H9 (cell line): ENCODE results near the gene HESX1. TPM values are rescaled to one million over a fixed set of nuclear protein-coding genes. Genes with fewer than 3 reads are reported as not detected.

Experiments
- DNase-seq: peaks from one replicate; pipeline ENCODE4 v3.0.0-alpha.2; 2017
- H2AFZ ChIP-seq: one replicate; pipeline ENCODE4 v1.6.1; 2013; ENCODE audit warnings: mild to moderate bottlenecking, low read length, control low read depth, moderate library complexity
- H2AK5ac ChIP-seq: 2 replicates; pipeline ENCODE4 v1.6.1; 2013; ENCODE audit warnings: low read length, control low read depth, mixed read lengths; ENCODE audit not compliant: insufficient read length
- H2BK120ac ChIP-seq: one replicate; pipeline ENCODE4 v1.6.1; 2013; ENCODE audit warnings: low read depth, mild to moderate bottlenecking, low read length, control low read depth, inconsistent platforms; ENCODE audit not compliant: poor library complexity, severe bottlenecking
- H2BK12ac ChIP-seq: 2 replicates; pipeline ENCODE4 v1.6.1; 2013; ENCODE audit warnings: low read length, control low read depth, mixed read lengths, low read depth; ENCODE audit not compliant: insufficient read length
- H2BK15ac ChIP-seq: 2 replicates; pipeline ENCODE4 v1.6.1; 2013; ENCODE audit warnings: low read depth, low read length, control low read depth
- H2BK20ac ChIP-seq: one replicate; pipeline ENCODE4 v1.6.1; 2013; ENCODE audit warnings: low read depth, mild to moderate bottlenecking, low read length, control low read depth, inconsistent platforms; ENCODE audit not compliant: poor library complexity, severe bottlenecking
- H2BK5ac ChIP-seq: 2 replicates; pipeline ENCODE4 v1.6.1; 2013; ENCODE audit warnings: low read length, control low read depth, mixed read lengths; ENCODE audit not compliant: insufficient read length
- H3K14ac ChIP-seq: 2 replicates; pipeline ENCODE4 v1.6.1; 2013; ENCODE audit warnings: low read length, control low read depth; ENCODE audit not compliant: insufficient read depth
- H3K18ac ChIP-seq: 2 replicates; pipeline ENCODE4 v1.6.1; 2013; ENCODE audit warnings: low read depth, mild to moderate bottlenecking, mixed read lengths, low read length, control low read depth; ENCODE audit not compliant: insufficient read length
- H3K23ac ChIP-seq: 2 replicates; pipeline ENCODE4 v1.6.1; 2013; ENCODE audit warnings: low read length, control low read depth, mixed read lengths, low read depth; ENCODE audit not compliant: insufficient read length
- H3K23me2 ChIP-seq: 2 replicates; pipeline ENCODE4 v1.6.1; 2013; ENCODE audit warnings: low read depth, mild to moderate bottlenecking, mixed read lengths, low read length, control low read depth; ENCODE audit not compliant: insufficient read length, poor library complexity, severe bottlenecking
- H3K27ac ChIP-seq: 2 replicates; pipeline ENCODE4 v1.5.1; 2013; ENCODE audit warnings: low read length, control low read depth, mixed read lengths, low read depth; ENCODE audit not compliant: insufficient read length
- H3K27me3 ChIP-seq: 2 replicates; pipeline ENCODE4 v1.6.1; 2013; ENCODE audit warnings: low read length, control low read depth, inconsistent platforms; ENCODE audit not compliant: insufficient read depth
- H3K4ac ChIP-seq: 2 replicates; pipeline ENCODE4 v1.6.1; 2013; ENCODE audit warnings: low read depth, mild to moderate bottlenecking, control low read depth, inconsistent platforms, low read length, moderate library complexity
- H3K4me1 ChIP-seq: 2 replicates; pipeline ENCODE4 v1.6.1; 2013; ENCODE audit warnings: low read length, control low read depth, inconsistent platforms; ENCODE audit not compliant: insufficient read depth
- H3K4me2 ChIP-seq: 2 replicates; pipeline ENCODE4 v1.6.1; 2013; ENCODE audit warnings: low read length, control low read depth, mixed read lengths; ENCODE audit not compliant: insufficient read length, insufficient read depth
- H3K56ac ChIP-seq: 2 replicates; pipeline ENCODE4 v1.6.1; 2013; ENCODE audit warnings: low read depth, mild to moderate bottlenecking, mixed read lengths, low read length, control low read depth; ENCODE audit not compliant: insufficient read length
- H3K79me1 ChIP-seq: 2 replicates; pipeline ENCODE4 v1.6.1; 2013; ENCODE audit warnings: low read depth, mild to moderate bottlenecking, moderate library complexity, low read length, control low read depth, inconsistent platforms; ENCODE audit not compliant: insufficient read depth, poor library complexity, severe bottlenecking
- H3K79me2 ChIP-seq: 2 replicates; pipeline ENCODE4 v1.6.1; 2013; ENCODE audit warnings: low read length, control low read depth, inconsistent platforms; ENCODE audit not compliant: insufficient read depth
- H3K9ac ChIP-seq: 2 replicates; pipeline ENCODE4 v1.6.1; 2013; ENCODE audit warnings: low read length, control low read depth, mixed read lengths; ENCODE audit not compliant: insufficient read length; ENCODE audit errors: extremely low read depth
- H3K9me3 ChIP-seq: one replicate; pipeline ENCODE4 v1.6.1; 2013; ENCODE audit warnings: low read depth, low read length, inconsistent platforms; ENCODE audit not compliant: control insufficient read depth
- H3T11ph ChIP-seq: one replicate; pipeline ENCODE4 v1.6.1; 2013; ENCODE audit warnings: mild to moderate bottlenecking, low read length, control low read depth, inconsistent platforms
- H4K20me1 ChIP-seq: one replicate; pipeline ENCODE4 v1.6.1; 2013; ENCODE audit not compliant: control insufficient read depth, insufficient read length, insufficient read depth
- H4K5ac ChIP-seq: 2 replicates; pipeline ENCODE4 v1.6.1; 2013; ENCODE audit warnings: low read depth, mild to moderate bottlenecking, mixed read lengths, low read length, control low read depth; ENCODE audit not compliant: insufficient read length
- H4K8ac ChIP-seq: replicated peaks from 2 replicates; pipeline ENCODE4 v1.6.1; 2013; ENCODE audit warnings: low read length, control low read depth, mixed read lengths, low read depth; ENCODE audit not compliant: insufficient read length
- H4K91ac ChIP-seq: 2 replicates; pipeline ENCODE4 v1.6.1; 2013; ENCODE audit warnings: low read depth, mild to moderate bottlenecking, moderate library complexity, mixed read lengths, low read length, control low read depth; ENCODE audit not compliant: insufficient read length
- H3K27ac Mint-ChIP-seq, 3 experiments: 2 replicates in 2 of 3; 3 replicates in 1 of 3; pipeline ENCODE4 v1.8.0; 2020 to 2021; ENCODE audit warnings: mixed read lengths in 3 of 3, mild to moderate bottlenecking in 1 of 3, moderate library complexity in 1 of 3
- H3K27me3 Mint-ChIP-seq: 2 replicates; pipeline ENCODE4 v1.8.0; 2021; ENCODE audit warnings: low read depth, mild to moderate bottlenecking, moderate library complexity, mixed read lengths
- H3K36me3 Mint-ChIP-seq, 3 experiments: 2 replicates in 2 of 3; 3 replicates in 1 of 3; pipeline ENCODE4 v1.8.0; 2020 to 2021; ENCODE audit warnings: low read depth in 3 of 3, mixed read lengths in 3 of 3; ENCODE audit not compliant: insufficient read depth in 1 of 3
- H3K4me1 Mint-ChIP-seq, 2 experiments: 2 replicates each; pipeline ENCODE4 v1.8.0; 2020; ENCODE audit warnings: mixed read lengths in 2 of 2
- H3K4me3 Mint-ChIP-seq, 2 experiments: 2 replicates in 1 of 2; 3 replicates in 1 of 2; pipeline ENCODE4 v1.8.0; 2020 to 2021; ENCODE audit warnings: mild to moderate bottlenecking in 2 of 2, mixed read lengths in 2 of 2, moderate library complexity in 1 of 2
- H3K9me3 Mint-ChIP-seq, 2 experiments: 2 replicates in 1 of 2; 3 replicates in 1 of 2; pipeline ENCODE4 v1.8.0; 2020; ENCODE audit warnings: mild to moderate bottlenecking in 2 of 2, mixed read lengths in 2 of 2, moderate library complexity in 1 of 2
- WGBS: extraction: QIAGEN DNeasy Blood & Tissue Kit; methylation state at CpG from one replicate; pipeline ENCODE4 v1.1.7; 2013; ENCODE audit warnings: missing lambda C conversion rate, low lambda C conversion rate, mixed read lengths; ENCODE audit not compliant: insufficient read length; ENCODE audit errors: extremely low coverage; 5-methylcytosine and 5-hydroxymethylcytosine counted together
- total RNA-seq: library from RNA; stranded (reverse); gene quantifications from 2 replicates; pipeline ENCODE4 v1.2.1, GENCODE V29; 2021
- TF ChIP-seq, protein P1 (sequence below): fragments of 200-600 bp; sonication (generic); conservative IDR thresholded peaks from 3 replicates; pipeline ENCODE4 v1.8.0; 2021; ENCODE audit warnings: antibody characterized with exemption, mild to moderate bottlenecking

The HESX1 gene
- total RNA-seq, 1 experiment from 2014 or later = 28.4 TPM

DNA sequence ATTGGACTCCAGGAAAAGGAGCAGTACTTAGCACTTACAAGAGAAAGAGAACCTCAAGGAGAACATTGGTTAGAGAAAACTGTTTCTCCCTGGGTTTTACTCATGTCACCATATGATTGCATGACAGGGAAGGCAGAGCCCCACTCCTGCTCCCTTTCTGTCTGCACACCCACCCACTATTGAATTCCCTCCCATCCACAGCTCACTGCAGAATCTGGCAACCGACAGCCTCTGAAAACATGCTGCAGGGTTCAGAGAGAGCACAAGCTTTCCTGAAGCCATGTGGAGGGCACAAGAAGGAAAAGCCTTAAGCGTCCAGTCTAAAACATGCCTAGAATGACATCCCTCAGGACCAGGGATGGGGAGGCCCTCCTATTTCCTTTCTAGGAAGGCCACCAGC, 31.6 kb downstream of the HESX1 start:
- no peak overlapping the region for H4K5ac ChIP-seq
- H3K23me2 ChIP-seq = peaks cover 9% of the 10 kb centered on the region
- no peaks in the 10 kb centered on the region; a peak in 1 of 5 replicates for H3K9me3 Mint-ChIP-seq
- no peak overlapping the region for H3K14ac ChIP-seq
- no peak overlapping the region for H3K56ac ChIP-seq
- H2AFZ ChIP-seq = no peak overlapping the region
- no peak overlapping the region for H2BK12ac ChIP-seq
- H3K23ac ChIP-seq = no peak overlapping the region
- peaks cover 2% of the 10 kb centered on the region; the same call in 1 of the 2 replicates for H3K79me2 ChIP-seq
- H3T11ph ChIP-seq = no peak overlapping the region
- no peak overlapping the region for H2BK120ac ChIP-seq
- H3K4ac ChIP-seq = no peak overlapping the region
- no peaks in the 10 kb centered on the region for H3K79me1 ChIP-seq
- no peaks in the 10 kb centered on the region; the same call in 1 of the 2 replicates for H3K27me3 ChIP-seq
- peaks cover 5% of the 10 kb centered on the region for H3K4me1 ChIP-seq
- no peak overlapping the region for H3K9ac ChIP-seq
- H3K9me3 ChIP-seq = no peaks in the 10 kb centered on the region
- no peak overlapping the region for H3K27ac ChIP-seq
- no peak overlapping the region for H4K91ac ChIP-seq
- peaks cover 0 to under 1% (median 0%) of the 10 kb centered on the region in 3 experiments; a peak in 3 of 7 replicates for H3K36me3 Mint-ChIP-seq
- no peak for DNase-seq
- no CpG with 5 or more reads among the region's 2 CpGs for WGBS
- TF ChIP-seq, protein P1, sequence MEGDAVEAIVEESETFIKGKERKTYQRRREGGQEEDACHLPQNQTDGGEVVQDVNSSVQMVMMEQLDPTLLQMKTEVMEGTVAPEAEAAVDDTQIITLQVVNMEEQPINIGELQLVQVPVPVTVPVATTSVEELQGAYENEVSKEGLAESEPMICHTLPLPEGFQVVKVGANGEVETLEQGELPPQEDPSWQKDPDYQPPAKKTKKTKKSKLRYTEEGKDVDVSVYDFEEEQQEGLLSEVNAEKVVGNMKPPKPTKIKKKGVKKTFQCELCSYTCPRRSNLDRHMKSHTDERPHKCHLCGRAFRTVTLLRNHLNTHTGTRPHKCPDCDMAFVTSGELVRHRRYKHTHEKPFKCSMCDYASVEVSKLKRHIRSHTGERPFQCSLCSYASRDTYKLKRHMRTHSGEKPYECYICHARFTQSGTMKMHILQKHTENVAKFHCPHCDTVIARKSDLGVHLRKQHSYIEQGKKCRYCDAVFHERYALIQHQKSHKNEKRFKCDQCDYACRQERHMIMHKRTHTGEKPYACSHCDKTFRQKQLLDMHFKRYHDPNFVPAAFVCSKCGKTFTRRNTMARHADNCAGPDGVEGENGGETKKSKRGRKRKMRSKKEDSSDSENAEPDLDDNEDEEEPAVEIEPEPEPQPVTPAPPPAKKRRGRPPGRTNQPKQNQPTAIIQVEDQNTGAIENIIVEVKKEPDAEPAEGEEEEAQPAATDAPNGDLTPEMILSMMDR = no peak
- no peak overlapping the region for H3K4me2 ChIP-seq
- peaks cover 39% of the 10 kb centered on the region for H3K27me3 Mint-ChIP-seq
- H4K8ac ChIP-seq = no peak overlapping the region
- H3K4me3 Mint-ChIP-seq = no peak overlapping the region
- no peak overlapping the region for H2AK5ac ChIP-seq
- peaks cover 25 to 29% of the 10 kb centered on the region in 2 experiments for H3K4me1 Mint-ChIP-seq
- no peak overlapping the region for H2BK15ac ChIP-seq
- H2BK20ac ChIP-seq = no peak overlapping the region
- no peak overlapping the region for H3K18ac ChIP-seq
- no peak overlapping the region for H2BK5ac ChIP-seq
- H4K20me1 ChIP-seq = no peaks in the 10 kb centered on the region
- H3K27ac Mint-ChIP-seq = no peak overlapping the region
